ENCODE results near the gene EHD3.
"Not testable (repeated sequence)": the region's sequence is repeated elsewhere in the genome, so short reads cannot be mapped to it uniquely, and the experiment has no call there.

EHD3 gene

DNA sequence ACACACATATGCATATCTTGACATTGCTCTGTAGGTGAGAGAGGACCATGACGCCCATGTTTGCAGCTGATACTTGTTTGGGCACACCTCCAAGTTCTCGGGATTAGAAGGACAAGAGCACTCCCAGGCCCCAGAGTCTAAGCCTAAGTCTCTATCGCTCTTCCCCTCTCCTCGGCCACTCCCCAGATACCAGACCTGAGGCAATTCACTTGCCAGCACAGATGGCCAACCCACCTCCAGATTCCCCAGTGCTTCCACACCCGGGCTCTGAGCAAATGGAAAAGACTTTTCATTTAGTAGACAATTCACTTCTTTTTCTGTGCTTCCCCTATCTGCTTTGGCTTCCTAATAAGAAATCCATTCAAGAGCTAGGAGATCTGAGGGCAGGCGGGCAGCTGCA lies 32.9 kb downstream of the EHD3 start:
- Mint-ChIP-seq H3K27ac (no peak overlapping the region), H3K9me3 (no peaks in the 10 kb centered on the region), H3K36me3 (ENCODE audit: low read depth) (no peaks in the 10 kb centered on the region), H3K4me1 (ENCODE audit: low read depth) (no peaks in the 10 kb centered on the region), H3K4me3 (no peak overlapping the region), H3K27me3 (ENCODE audit: low read depth) (no peaks in the 10 kb centered on the region)
- no peak for DNase-seq (ENCODE audit: low spot score)

DNA sequence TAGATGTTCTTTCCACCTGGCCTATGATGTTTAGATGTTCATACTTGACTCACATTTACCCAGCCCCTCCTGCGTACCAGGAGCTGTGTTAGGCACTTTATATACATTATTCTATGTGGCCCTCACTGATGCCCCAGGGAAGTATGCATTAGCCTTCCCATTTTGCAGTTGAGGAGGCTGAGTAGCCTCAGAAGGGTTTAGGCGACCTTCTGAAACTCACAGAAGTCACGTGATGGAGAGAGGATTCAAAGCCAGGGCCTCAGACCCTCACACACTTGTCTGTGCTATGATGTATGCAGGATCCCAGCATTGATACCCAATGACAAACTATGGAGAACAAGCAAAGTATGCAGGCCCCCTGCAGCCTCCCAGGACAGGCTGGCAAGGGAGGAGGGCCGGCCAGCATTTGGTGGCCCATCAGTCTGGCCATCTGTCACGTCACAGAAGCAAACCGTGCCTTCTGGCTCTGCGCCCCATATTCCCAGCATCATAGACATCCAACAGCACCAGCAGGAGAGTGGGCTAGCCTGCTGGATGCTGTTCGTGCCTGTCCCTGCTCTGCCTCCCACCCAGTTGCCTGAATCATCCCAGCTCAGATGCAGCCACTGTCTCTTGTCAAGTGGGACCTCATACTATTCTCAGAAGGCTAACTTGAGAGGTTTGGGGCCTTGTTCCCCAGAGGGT lies 33.6 kb downstream of the EHD3 start:
- Mint-ChIP-seq H3K36me3 (ENCODE audit: low read depth) (no peaks in the 10 kb centered on the region), H3K27me3 (ENCODE audit: low read depth) (peaks cover 3% of the 10 kb centered on the region), H3K9me3 (no peaks in the 10 kb centered on the region), H3K4me1 (ENCODE audit: low read depth) (no peaks in the 10 kb centered on the region), H3K4me3 (no peak overlapping the region), H3K27ac (no peak overlapping the region)
- DNase-seq (ENCODE audit: low spot score), result no peak

DNA sequence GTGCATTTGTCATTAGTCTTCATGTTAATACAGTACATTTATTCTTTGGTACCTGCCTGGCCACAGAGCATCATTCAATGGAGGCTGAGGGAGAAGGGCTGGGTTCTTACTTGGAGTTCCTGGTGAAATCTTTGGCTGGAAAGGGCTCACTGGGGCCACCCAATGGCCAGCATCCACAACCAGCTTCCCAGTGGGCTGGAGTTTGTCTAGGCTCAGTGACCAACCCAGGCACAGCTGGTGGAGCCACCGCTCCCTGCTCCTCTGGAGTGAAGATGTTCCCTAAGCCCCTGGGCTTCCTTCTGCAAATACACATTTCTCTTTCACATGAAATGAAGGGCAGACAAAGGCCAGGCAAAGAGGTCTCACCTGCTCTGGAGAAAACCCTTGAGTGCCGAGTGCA lies 34.4 kb downstream of the EHD3 start:
- H3K4me3 Mint-ChIP-seq, result no peak overlapping the region

DNA sequence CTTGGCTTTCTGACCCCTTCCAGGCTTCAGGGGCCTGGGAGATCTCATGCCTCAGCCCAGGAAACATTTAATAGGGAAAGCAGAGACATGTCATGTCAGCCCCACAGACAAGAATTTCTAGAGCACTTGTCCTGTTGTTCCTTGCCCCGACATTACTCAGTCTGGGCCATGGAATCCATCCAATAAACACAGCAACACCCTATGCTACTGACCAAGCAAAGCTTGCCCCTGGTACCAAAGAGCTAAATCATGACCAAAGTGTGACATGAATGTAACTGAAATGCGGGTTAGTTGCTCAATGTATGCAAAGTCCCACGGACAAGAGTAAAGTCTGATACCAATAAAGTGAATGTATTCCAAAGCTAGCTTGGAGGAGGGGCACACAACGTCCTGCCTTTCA lies 35.1 kb downstream of the EHD3 start:
- Mint-ChIP-seq H3K36me3 (ENCODE audit: low read depth) (no peaks in the 10 kb centered on the region), H3K27me3 (ENCODE audit: low read depth) (peaks cover 5% of the 10 kb centered on the region), H3K4me1 (ENCODE audit: low read depth) (no peaks in the 10 kb centered on the region), H3K9me3 (no peaks in the 10 kb centered on the region), H3K4me3 (no peak overlapping the region), H3K27ac (no peak overlapping the region)
- DNase-seq (ENCODE audit: low spot score), result no peak

More for the DNA sequence above, 34.4 kb downstream of the EHD3 start:
- Mint-ChIP-seq H3K27ac (no peak overlapping the region), H3K9me3 (no peaks in the 10 kb centered on the region), H3K27me3 (ENCODE audit: low read depth) (peaks cover 3% of the 10 kb centered on the region), H3K4me1 (ENCODE audit: low read depth) (no peaks in the 10 kb centered on the region), H3K36me3 (ENCODE audit: low read depth) (no peaks in the 10 kb centered on the region)
- no peak for DNase-seq (ENCODE audit: low spot score)

DNA sequence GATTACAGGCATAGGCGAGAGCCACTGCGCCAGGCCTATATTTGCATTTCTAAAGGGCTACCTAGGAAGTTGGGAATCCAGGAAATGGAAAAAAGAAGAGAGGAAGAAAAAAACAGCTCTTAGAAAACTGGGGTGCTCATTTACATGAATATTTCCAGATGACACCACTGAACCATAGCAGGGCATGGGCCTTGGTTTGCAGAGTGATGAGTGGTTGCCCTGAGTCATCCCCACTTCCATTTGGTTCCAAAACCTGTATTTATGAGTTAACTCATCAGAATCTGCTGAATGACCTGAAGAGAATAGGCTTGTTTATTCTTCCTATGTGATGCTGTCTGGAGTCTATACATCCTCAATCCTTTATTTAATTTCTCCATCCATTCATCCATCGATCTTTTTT lies 36.2 kb downstream of the EHD3 start:
- no peaks in the 10 kb centered on the region for H3K9me3 Mint-ChIP-seq
- no peaks in the 10 kb centered on the region for H3K36me3 Mint-ChIP-seq (ENCODE audit: low read depth)
- H3K4me3 Mint-ChIP-seq, result no peak overlapping the region
- no peak for DNase-seq (ENCODE audit: low spot score)
- H3K4me1 Mint-ChIP-seq (ENCODE audit: low read depth), result no peaks in the 10 kb centered on the region
- H3K27ac Mint-ChIP-seq, result no peak overlapping the region
- H3K27me3 Mint-ChIP-seq (ENCODE audit: low read depth), result peaks cover 10% of the 10 kb centered on the region

DNA sequence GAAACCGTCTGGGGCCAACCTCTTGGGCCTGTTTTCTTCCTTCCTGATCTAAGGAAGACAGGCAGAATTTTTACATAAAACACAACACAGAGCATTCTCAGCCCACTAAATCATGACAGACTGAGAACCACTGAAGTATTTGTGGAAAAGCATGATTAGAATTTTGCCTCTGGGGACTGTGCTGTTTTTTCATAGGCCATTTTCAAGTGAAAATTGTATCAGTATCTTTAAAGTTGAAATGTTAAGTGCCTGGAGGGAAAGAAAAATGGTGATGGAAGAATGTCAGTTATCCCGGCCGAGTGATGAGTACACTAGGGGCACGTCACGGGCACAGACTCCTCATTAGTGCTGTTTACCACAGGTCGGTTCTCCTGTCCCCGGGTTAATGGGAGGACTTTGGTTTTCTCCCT lies 36.9 kb downstream of the EHD3 start:
- DNase-seq (ENCODE audit: low spot score), result no peak
- no peaks in the 10 kb centered on the region for H3K9me3 Mint-ChIP-seq
- H3K27ac Mint-ChIP-seq, result no peak overlapping the region

DNA sequence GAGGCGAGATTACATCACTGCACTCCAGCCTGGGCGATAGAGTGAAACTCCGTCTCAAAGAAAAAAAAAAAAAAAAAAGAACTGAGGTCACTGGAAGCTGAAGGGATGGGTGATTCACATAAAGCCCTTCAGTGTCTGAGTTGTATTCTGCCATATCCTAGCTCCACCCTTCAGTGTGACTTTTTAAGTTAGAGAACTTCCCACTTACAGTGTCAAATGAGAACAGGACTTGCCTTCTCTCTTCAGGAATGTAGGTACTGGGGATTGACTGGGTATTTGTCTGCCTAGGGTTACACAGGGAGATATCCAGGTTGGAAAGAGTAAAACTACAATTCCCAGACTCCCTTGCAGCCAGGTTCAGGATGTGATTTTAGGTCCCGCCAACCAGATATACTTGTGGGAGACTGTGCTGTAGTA lies 37.9 kb downstream of the EHD3 start:
- Mint-ChIP-seq H3K27ac (no peak overlapping the region), H3K9me3 (no peaks in the 10 kb centered on the region), H3K4me3 (no peak overlapping the region), H3K36me3 (ENCODE audit: low read depth) (no peaks in the 10 kb centered on the region), H3K4me1 (ENCODE audit: low read depth) (no peaks in the 10 kb centered on the region), H3K27me3 (ENCODE audit: low read depth) (peaks cover 11% of the 10 kb centered on the region)
- DNase-seq (ENCODE audit: low spot score), result no peak

More for the DNA sequence above, 36.9 kb downstream of the EHD3 start:
- Mint-ChIP-seq H3K4me1 (ENCODE audit: low read depth) (no peaks in the 10 kb centered on the region), H3K36me3 (ENCODE audit: low read depth) (no peaks in the 10 kb centered on the region), H3K27me3 (ENCODE audit: low read depth) (peaks cover 11% of the 10 kb centered on the region), H3K4me3 (no peak overlapping the region)

DNA sequence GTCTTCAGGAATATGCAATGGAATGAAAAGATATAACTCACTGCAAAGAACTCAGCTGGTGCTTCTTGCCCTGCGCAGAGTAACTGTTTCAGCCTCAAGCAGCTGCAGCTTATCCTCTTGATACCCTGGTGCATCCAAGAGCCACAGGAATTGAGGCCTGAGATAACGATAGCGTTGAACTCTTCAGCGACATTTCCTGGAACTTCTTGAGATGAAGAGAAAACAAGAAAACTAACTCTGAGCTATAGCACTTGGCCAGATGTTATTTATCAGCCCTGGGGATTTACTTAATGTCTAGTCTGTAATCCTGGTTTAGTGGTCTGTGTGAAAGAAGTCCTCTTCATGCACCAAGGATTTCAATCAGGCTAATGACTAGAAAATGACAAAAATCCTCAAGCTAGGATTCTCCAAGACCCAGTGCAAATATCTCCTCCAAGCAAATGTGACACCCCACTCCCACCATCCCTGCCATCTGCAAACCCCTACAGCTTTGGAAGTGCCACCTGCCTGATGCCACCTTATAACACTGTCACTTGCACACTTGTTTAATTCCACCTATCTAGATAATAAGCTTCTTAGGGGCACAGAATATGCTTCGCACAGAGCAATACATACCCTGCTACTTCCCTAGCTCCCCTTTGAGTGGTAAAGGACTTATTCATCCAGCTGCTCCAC lies 40.6 kb downstream of the EHD3 start:
- Mint-ChIP-seq H3K36me3 (ENCODE audit: low read depth) (no peaks in the 10 kb centered on the region), H3K9me3 (no peaks in the 10 kb centered on the region), H3K4me3 (no peak overlapping the region), H3K27ac (no peak overlapping the region), H3K27me3 (ENCODE audit: low read depth) (peaks cover 11% of the 10 kb centered on the region), H3K4me1 (ENCODE audit: low read depth) (no peaks in the 10 kb centered on the region)
- no peak for DNase-seq (ENCODE audit: low spot score)

DNA sequence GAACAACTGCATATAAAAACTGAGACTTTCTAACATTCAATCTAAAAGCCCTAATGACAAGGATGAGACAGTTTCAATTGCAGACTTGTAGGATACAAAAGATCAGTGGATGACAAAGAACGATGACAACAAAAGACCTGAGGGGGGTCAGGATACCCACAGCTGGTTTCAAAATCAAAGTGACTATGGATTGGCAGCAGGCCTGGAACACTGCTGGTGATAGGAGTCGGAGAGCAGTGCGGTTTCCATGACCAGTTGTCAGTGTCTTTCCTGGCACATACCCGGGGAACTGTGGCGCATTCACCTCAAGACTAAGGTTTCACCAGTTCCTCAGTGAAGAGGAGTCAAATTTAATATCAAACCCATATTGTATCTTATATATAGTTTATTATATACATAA lies 42.0 kb downstream of the EHD3 start:
- Mint-ChIP-seq H3K4me3 (no peak overlapping the region), H3K27me3 (ENCODE audit: low read depth) (peaks cover 13% of the 10 kb centered on the region), H3K4me1 (ENCODE audit: low read depth) (no peaks in the 10 kb centered on the region), H3K36me3 (ENCODE audit: low read depth) (no peaks in the 10 kb centered on the region), H3K9me3 (no peaks in the 10 kb centered on the region), H3K27ac (no peak overlapping the region)
- no peak for DNase-seq (ENCODE audit: low spot score)

DNA sequence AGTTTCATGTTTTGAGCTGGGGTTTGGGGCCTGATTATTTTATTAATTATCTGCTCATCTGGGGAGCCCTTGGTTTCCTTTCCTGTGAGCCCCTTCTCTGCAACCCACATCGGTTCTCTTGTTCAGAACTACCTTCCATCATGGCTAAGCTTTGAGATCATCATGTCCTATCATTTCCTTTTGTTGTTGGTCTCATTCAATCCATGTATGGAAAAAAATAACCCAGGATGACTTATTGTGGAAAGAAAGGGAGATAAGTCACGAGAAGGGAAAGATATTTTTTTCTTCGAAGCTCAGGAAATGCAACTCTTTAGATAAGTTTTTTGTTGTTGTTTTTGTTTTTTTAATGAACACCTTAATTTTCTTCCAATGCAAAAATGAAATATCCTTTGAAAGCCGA lies 43.7 kb downstream of the EHD3 start:
- H3K4me3 Mint-ChIP-seq, result no peak overlapping the region
- H3K36me3 Mint-ChIP-seq (ENCODE audit: low read depth), result no peaks in the 10 kb centered on the region
- no peaks in the 10 kb centered on the region for H3K9me3 Mint-ChIP-seq
- DNase-seq (ENCODE audit: low spot score), result no peak
- H3K4me1 Mint-ChIP-seq (ENCODE audit: low read depth), result no peaks in the 10 kb centered on the region
- H3K27ac Mint-ChIP-seq, result no peak overlapping the region
- H3K27me3 Mint-ChIP-seq (ENCODE audit: low read depth), result peaks cover 10% of the 10 kb centered on the region

DNA sequence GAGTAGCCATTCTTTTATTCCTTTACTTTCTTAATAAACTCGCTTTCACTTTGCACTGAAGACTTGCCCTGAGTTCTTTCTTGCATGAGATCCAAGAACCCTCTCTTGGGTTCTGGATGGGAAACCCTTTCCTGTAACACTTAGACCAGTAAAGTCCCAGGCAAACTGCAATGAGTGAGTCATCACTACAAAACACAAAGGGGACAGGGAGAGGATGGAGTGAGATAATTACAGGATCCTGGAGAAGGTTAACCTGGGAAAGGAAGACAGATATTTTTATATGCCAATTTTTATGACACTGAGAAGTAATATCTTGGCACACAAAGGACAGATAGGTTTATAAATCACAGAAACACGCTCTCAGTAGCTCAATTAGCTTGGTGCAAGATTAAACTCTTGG lies 48.7 kb downstream of the EHD3 start:
- H3K27ac Mint-ChIP-seq, result no peak overlapping the region
- DNase-seq (ENCODE audit: low spot score), result no peak
- peaks cover 2% of the 10 kb centered on the region for H3K27me3 Mint-ChIP-seq (ENCODE audit: low read depth)
- H3K36me3 Mint-ChIP-seq (ENCODE audit: low read depth), result no peaks in the 10 kb centered on the region
- no peak overlapping the region for H3K4me3 Mint-ChIP-seq
- peaks cover under 1% of the 10 kb centered on the region for H3K4me1 Mint-ChIP-seq (ENCODE audit: low read depth)
- no peaks in the 10 kb centered on the region for H3K9me3 Mint-ChIP-seq

DNA sequence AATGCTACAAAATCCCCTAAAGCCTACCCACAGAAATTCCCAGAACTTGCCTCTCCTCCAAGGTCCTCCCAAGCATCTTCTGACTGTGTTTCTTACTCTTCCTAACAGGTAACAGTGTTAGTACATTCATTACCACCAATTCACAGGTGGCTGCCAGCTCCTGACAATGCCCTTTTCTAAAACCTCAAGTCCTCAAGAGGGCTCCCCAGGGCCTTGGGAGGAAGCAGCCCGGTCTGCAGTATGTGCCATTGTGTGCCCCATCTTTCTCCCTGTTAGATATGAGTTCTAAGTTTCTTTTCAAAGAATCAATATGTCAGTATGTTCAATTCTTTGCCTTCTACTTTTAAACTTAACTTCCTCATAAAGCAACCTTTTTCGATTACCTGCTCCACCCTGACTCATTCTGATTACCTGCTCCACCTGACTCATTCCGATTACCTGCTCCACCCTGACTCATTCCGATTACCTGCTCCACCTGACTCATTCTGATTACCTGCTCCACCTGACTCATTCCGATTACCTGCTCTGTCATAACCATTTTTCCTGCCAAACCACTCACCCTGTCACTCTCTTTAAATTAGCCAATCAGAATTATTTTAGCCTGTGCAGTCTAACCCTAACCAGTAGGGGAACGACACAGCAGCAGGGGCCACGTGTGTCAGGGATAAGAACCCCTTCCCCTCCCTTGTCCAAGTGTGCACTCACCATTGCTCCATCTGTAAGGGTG lies 49.4 kb downstream of the EHD3 start:
- not testable (repeated sequence) for H3K4me3 Mint-ChIP-seq; H3K27ac Mint-ChIP-seq; DNase-seq (ENCODE audit: low spot score); H3K36me3 Mint-ChIP-seq (ENCODE audit: low read depth); H3K27me3 Mint-ChIP-seq (ENCODE audit: low read depth); H3K9me3 Mint-ChIP-seq; H3K4me1 Mint-ChIP-seq (ENCODE audit: low read depth)

DNA sequence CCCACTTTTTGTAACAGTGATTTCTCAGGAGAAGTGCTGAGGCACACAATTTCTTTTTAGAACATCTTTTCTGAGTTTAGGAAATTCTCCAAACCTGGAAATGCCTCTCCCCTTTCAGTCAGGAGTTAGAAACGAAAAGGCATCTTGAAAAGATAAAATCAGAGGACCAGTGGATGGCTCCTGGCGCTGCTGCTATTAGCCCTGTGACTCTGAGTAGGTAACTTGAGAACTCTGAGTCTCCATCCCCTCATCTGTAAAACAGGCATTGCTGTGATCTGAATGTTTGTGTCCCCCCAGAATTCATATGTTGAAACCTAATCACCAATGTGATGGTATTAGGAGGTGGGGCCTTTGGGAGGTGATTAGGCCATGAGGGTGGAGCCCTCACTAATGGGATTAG lies 50.2 kb downstream of the EHD3 start:
- Mint-ChIP-seq H3K27me3 (ENCODE audit: low read depth) (peaks cover 2% of the 10 kb centered on the region), H3K36me3 (ENCODE audit: low read depth) (no peaks in the 10 kb centered on the region), H3K4me3 (no peak overlapping the region), H3K27ac (no peak overlapping the region), H3K4me1 (ENCODE audit: low read depth) (peaks cover 2% of the 10 kb centered on the region), H3K9me3 (no peaks in the 10 kb centered on the region)
- no peak for DNase-seq (ENCODE audit: low spot score)

DNA sequence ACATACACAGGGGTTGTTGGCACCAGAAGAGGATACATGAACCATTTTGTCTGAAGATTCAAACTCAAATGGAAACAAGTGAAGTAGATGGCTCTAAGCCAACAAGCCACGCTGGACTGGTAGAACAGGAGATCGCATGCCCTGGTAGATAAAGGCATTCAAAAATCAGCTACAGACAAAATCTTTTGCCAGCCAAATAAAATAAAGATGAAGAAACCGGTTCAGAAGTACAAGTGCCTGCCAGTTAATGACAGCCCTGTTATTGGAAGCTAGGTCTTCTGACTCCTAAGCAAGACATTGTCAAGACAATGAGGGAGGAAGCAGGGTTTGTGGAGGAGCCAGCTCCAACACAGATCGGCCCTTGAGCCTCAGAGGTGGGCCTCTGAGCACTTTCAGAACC lies 52.3 kb downstream of the EHD3 start:
- Mint-ChIP-seq H3K4me3 (no peak overlapping the region), H3K27ac (no peak overlapping the region), H3K27me3 (ENCODE audit: low read depth) (no peaks in the 10 kb centered on the region)

More for the DNA sequence above, 52.3 kb downstream of the EHD3 start:
- Mint-ChIP-seq H3K9me3 (no peaks in the 10 kb centered on the region), H3K36me3 (ENCODE audit: low read depth) (no peaks in the 10 kb centered on the region), H3K4me1 (ENCODE audit: low read depth) (peaks cover 2% of the 10 kb centered on the region)
- DNase-seq (ENCODE audit: low spot score), result no peak

All from T-helper 2 cell treated with Interferon-gamma antibody and Interleukin-4, amounts not matched to agents 5 μg/mL and 100 μg/mL, for 36 hours (primary cell).